Prostate gland (tissue), 2 donors: ENCODE measurements around the gene EIF2AK2. TPM values are rescaled to one million over a fixed set of nuclear protein-coding genes. Genes with fewer than 3 reads are reported as not detected.
A peak's percentile ranks its signal among the peaks of the same experiment; 100 is the strongest.

ENCODE experiments used
- DNase-seq: peaks from one replicate; pipeline ENCODE4 v3.0.0-alpha.2; 2019; ENCODE audit warnings: low spot score
- H3K27ac ChIP-seq, 2 donors: fragments of 200-600 bp; sonication (generic); 2 replicates each; pipeline ENCODE4 v1.5.1; 2017 to 2019
- H3K27me3 ChIP-seq: fragments of 200-600 bp; sonication (generic); replicated peaks from 2 replicates; pipeline ENCODE4 v1.5.1; 2019; ENCODE audit not compliant: insufficient read depth
- H3K36me3 ChIP-seq, 2 donors: fragments of 200-600 bp; sonication (generic); 1 replicate in 1 of 2; 2 replicates in 1 of 2; pipeline versions ENCODE4 v1.5.1 to v1.8.1; 2017 to 2019
- H3K4me1 ChIP-seq: fragments of 200-600 bp; sonication (generic); replicated peaks from 2 replicates; pipeline ENCODE4 v1.5.1; 2019
- H3K4me3 ChIP-seq, 2 donors: fragments of 200-600 bp; sonication (generic); 2 replicates each; pipeline ENCODE4 v1.5.1; 2017 to 2019
- H3K9me3 ChIP-seq: fragments of 200-600 bp; sonication (generic); 2 replicates; pipeline ENCODE4 v1.5.1; 2017
- POLR2A ChIP-seq: fragments of 450-650 bp; IDR thresholded peaks from one replicate; pipeline ENCODE4 v1.6.1; 2016; ENCODE audit warnings: antibody characterized with exemption, mild to moderate bottlenecking
- POLR2AphosphoS5 ChIP-seq: sonication (generic); formaldehyde crosslinking; IDR thresholded peaks from one replicate; pipeline ENCODE4 v1.6.1; 2017; ENCODE audit warnings: antibody characterized with exemption
- WGBS: methylation state at CpG from one replicate; pipeline ENCODE4 v1.1.5; 2018; 5-methylcytosine and 5-hydroxymethylcytosine counted together
- intact Hi-C: fragments of 100-400 bp; cut with DNase I; formaldehyde crosslinking; loops from one replicate; pipeline ENCODE4 v1.14.2; 2022
- total RNA-seq, 2 donors: library from RNA; depleted of rRNA; stranded (reverse); fragments of >200 nt; gene quantifications; one replicate each; pipeline ENCODE4 v1.1.0, GENCODE V29; 2016
- TF ChIP-seq, protein P1 (sequence below), 4 experiments: fragments of 200-600 bp in 2 of 4; fragments of 450-650 bp in 2 of 4; sonication (generic) in 2 of 4; IDR thresholded peaks; 1 replicate in 3 of 4; 2 replicates in 1 of 4; pipeline ENCODE4 v1.5.1; 2016 to 2019; ENCODE audit warnings: antibody characterized with exemption in 4 of 4, mild to moderate bottlenecking in 2 of 4, moderate library complexity in 2 of 4

The EIF2AK2 gene
- total RNA-seq, 2 donors from 2014 or later: 20.8 to 32.1 TPM

- intact Hi-C loops: no loop called here
- H3K27ac ChIP-seq: no peak overlapping the region
Measured at GRCh38 chr2:37181726-37182684, 25.2 kb upstream of the EIF2AK2 start.

GRCh38 chr2:37180640-37181039 lies 23.9 kb upstream of the EIF2AK2 start:
- TF ChIP-seq POLR2A (no peak), POLR2AphosphoS5 (no peak)
- TF ChIP-seq, protein P1, sequence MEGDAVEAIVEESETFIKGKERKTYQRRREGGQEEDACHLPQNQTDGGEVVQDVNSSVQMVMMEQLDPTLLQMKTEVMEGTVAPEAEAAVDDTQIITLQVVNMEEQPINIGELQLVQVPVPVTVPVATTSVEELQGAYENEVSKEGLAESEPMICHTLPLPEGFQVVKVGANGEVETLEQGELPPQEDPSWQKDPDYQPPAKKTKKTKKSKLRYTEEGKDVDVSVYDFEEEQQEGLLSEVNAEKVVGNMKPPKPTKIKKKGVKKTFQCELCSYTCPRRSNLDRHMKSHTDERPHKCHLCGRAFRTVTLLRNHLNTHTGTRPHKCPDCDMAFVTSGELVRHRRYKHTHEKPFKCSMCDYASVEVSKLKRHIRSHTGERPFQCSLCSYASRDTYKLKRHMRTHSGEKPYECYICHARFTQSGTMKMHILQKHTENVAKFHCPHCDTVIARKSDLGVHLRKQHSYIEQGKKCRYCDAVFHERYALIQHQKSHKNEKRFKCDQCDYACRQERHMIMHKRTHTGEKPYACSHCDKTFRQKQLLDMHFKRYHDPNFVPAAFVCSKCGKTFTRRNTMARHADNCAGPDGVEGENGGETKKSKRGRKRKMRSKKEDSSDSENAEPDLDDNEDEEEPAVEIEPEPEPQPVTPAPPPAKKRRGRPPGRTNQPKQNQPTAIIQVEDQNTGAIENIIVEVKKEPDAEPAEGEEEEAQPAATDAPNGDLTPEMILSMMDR (IDR thresholded peaks at IDR 0.05): no peak
- DNase-seq: no peak
- H3K9me3 ChIP-seq: no peaks in the 10 kb centered on the region
- H3K36me3 ChIP-seq: no peaks in the 10 kb centered on the region
- WGBS: 96% methylated on average over 5 of the region's 5 CpGs
- no peak overlapping the region for H3K4me3 ChIP-seq
- H3K27me3 ChIP-seq: no peaks in the 10 kb centered on the region
- intact Hi-C loops: no loop called here
- peak overlapping the region in 1 of 2 donors; percentile 53 for H3K27ac ChIP-seq
- no peaks in the 10 kb centered on the region for H3K4me1 ChIP-seq

More at GRCh38 chr2:37181726-37182684, 25.2 kb upstream of the EIF2AK2 start:
- Histone ChIP-seq H3K4me3 (no peak overlapping the region), H3K27me3 (no peaks in the 10 kb centered on the region), H3K9me3 (no peaks in the 10 kb centered on the region), H3K36me3 (no peaks in the 10 kb centered on the region), H3K4me1 (no peaks in the 10 kb centered on the region)
- 73% methylated on average over 17 of the region's 17 CpGs for WGBS
- TF ChIP-seq POLR2AphosphoS5: no peak
- TF ChIP-seq POLR2A: no peak
- TF ChIP-seq, protein P1 (IDR thresholded peaks at IDR 0.05): no peak
- DNase-seq: no peak

DNA sequence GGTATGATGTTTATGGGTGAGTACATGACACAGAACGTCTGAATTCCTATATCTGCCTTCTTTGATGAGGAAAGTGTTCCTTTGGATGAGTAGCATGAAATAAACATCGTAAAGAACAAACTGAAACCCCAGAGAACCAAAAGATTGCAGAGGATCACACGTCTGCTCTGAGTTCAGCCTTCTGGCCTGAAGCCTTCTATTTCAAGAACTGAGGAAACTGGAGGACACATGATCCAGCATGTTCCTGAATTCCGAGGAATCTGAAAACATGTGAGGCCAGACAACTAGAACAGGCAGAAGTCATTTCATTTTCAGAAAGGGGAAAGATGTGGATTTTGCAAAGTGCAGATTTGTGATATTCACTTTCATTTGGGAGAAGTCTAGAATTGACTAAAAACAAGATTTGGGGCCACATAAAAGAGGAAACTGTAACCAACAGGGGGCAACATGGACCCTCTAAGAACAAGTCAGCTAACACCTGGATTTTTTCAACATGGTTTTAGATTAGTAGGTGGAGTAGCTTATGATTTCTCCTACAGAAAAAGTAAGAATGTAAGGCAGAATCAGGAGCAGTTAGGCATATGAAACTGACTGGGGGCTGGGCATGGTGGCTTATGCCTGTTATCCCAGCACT lies 23.3 kb upstream of the EIF2AK2 start:
- H3K9me3 ChIP-seq: no peaks in the 10 kb centered on the region
- 10% methylated on average over 4 of the region's 4 CpGs for WGBS
- H3K36me3 ChIP-seq: no peaks in the 10 kb centered on the region
- DNase-seq: peak; percentile 31
- no peaks in the 10 kb centered on the region for H3K4me1 ChIP-seq
- H3K4me3 ChIP-seq: no peak overlapping the region
- peak overlapping the region; percentile 15 to 53 for H3K27ac ChIP-seq
- TF ChIP-seq, protein P1 (IDR thresholded peaks at IDR 0.05): no peak
- TF ChIP-seq POLR2AphosphoS5 (peak; percentile 76), POLR2A (no peak)
- intact Hi-C loops: no loop called here
- H3K27me3 ChIP-seq: no peaks in the 10 kb centered on the region

DNA sequence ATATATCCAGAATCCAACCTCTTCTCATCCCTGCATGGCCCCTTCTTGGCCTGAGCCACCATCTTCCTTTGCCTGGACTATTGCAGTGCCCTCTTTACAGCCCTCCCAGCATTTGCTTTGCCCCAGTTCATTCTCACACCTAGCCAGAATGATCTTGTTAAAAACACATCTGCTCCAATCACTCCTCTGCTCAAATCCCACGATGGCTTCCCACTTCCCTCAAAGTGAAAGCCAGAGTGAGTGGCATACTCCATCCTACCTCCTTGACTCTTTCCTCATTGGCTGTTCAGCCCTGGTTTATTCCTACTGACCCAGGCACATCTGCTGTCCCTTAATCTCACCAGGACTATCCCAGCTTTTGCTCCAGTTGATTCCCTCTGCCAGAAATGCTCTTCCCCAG lies 17.0 kb upstream of the EIF2AK2 start:
- H3K4me1 ChIP-seq: no peaks in the 10 kb centered on the region
- DNase-seq: no peak
- no peak overlapping the region for H3K27ac ChIP-seq
- H3K9me3 ChIP-seq: no peaks in the 10 kb centered on the region
- no peaks in the 10 kb centered on the region for H3K36me3 ChIP-seq
- no peaks in the 10 kb centered on the region for H3K27me3 ChIP-seq
- TF ChIP-seq POLR2A: no peak
- no peak for TF ChIP-seq POLR2AphosphoS5
- TF ChIP-seq, protein P1 (IDR thresholded peaks at IDR 0.05): no peak
- H3K4me3 ChIP-seq: no peak overlapping the region
- 88% methylated on average over 1 of the region's 1 CpG for WGBS
- intact Hi-C loops: no loop called here
